COR-L47 (cell line): ENCODE results near the gene DSN1.
"Not testable (repeated sequence)": the region's sequence is repeated elsewhere in the genome, so short reads cannot be mapped to it uniquely, and the experiment has no call there.

Experiments used
- DNase-seq: peaks from one replicate; lab custom pipeline; 2025; lab: John Stamatoyannopoulos, UW

The DSN1 gene

GRCh38 chr20:36773597-36774390 lies at the start of gene DSN1:
TSS of gene DSN1 (minus strand) at chr20:36773763. CDS start at chr20:36771458, 2,305 bp downstream.
- peak; percentile 97 for DNase-seq

- peak; percentile 2 for DNase-seq
Observed at GRCh38 chr20:36823121-36823520, 49.6 kb upstream of the DSN1 start.

- no peak for DNase-seq
Observed at GRCh38 chr20:36821964-36822437, 48.4 kb upstream of the DSN1 start.

GRCh38 chr20:36820928-36821327 lies 47.4 kb upstream of the DSN1 start:
- no peak for DNase-seq

GRCh38 chr20:36820073-36820472 lies 46.5 kb upstream of the DSN1 start:
- DNase-seq: no peak

GRCh38 chr20:36819659-36820058 lies 46.1 kb upstream of the DSN1 start:
- peak; percentile 20 for DNase-seq

- peak; percentile 43 for DNase-seq
Observed at GRCh38 chr20:36818861-36819260, 45.3 kb upstream of the DSN1 start.

- no peak for DNase-seq
Observed at GRCh38 chr20:36818185-36818584, 44.6 kb upstream of the DSN1 start.

- no peak for DNase-seq
Observed at GRCh38 chr20:36817496-36817895, 43.9 kb upstream of the DSN1 start.

- DNase-seq: no peak
Observed at GRCh38 chr20:36815454-36816091, 42.0 kb upstream of the DSN1 start.

- DNase-seq: no peak
Observed at GRCh38 chr20:36812594-36813463, 39.3 kb upstream of the DSN1 start.

GRCh38 chr20:36808317-36809257 lies 35.0 kb upstream of the DSN1 start:
- DNase-seq: peak; percentile 15

GRCh38 chr20:36806049-36806448 lies 32.5 kb upstream of the DSN1 start:
- no peak for DNase-seq

GRCh38 chr20:36805396-36805795 lies 31.8 kb upstream of the DSN1 start:
- no peak for DNase-seq

GRCh38 chr20:36804425-36804824 lies 30.9 kb upstream of the DSN1 start:
- no peak for DNase-seq

- no peak for DNase-seq
Observed at GRCh38 chr20:36802326-36803222, 29.0 kb upstream of the DSN1 start.

GRCh38 chr20:36800410-36800809 lies 26.8 kb upstream of the DSN1 start:
- no peak for DNase-seq

- not testable (repeated sequence) for DNase-seq
Observed at GRCh38 chr20:36799313-36799712, 25.8 kb upstream of the DSN1 start.

GRCh38 chr20:36796875-36797274 lies 23.3 kb upstream of the DSN1 start:
- no peak for DNase-seq

- no peak for DNase-seq
Observed at GRCh38 chr20:36796117-36796516, 22.6 kb upstream of the DSN1 start.
